ENCODE results near the gene CFAP54.
A peak's percentile ranks its signal among the peaks of the same experiment; 100 is the strongest.

The CFAP54 gene

DNA sequence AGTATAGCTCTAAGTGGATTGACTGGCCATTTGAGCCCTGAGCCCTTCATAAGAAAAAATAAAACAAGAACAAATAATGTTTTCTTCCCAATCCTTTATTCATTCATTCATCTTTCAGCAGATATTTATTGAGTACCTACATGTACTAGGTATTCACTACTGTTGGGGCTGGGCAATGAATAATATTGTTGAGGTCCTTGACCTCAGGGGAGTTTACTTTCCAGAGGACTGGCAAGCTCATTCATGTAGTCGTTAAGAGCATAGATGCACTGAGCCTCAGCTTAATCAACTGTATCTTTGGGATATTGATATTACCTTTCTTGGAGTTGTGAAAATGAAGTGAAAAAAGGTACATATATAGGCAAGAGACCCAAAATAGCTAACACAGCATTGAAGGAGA, 7.6 kb downstream of the CFAP54 start:
- Histone ChIP-seq H3K36me3 (ENCODE audit: control insufficient read depth in 2 of 2, insufficient read depth in 2 of 2, low read length in 2 of 2) (no peaks in the 10 kb centered on the region), H3K4me1 (ENCODE audit: control insufficient read depth in 2 of 2, insufficient read depth in 2 of 2, low read length in 2 of 2) (no peaks in the 10 kb centered on the region), H3K9me3 (ENCODE audit: control insufficient read depth in 2 of 2, low read length in 2 of 2) (no peaks in the 10 kb centered on the region), H3K27me3 (ENCODE audit: control insufficient read depth in 2 of 2, insufficient read depth in 2 of 2, low read length in 2 of 2) (no peaks in the 10 kb centered on the region), H3K9ac (ENCODE audit: low read depth in 1 of 2, low read length in 2 of 2) (no peak overlapping the region), H3K4me3 (ENCODE audit: low read length in 2 of 2) (no peak overlapping the region), H3K27ac (ENCODE audit: low read depth in 2 of 2, low read length in 2 of 2) (no peak overlapping the region)

DNA sequence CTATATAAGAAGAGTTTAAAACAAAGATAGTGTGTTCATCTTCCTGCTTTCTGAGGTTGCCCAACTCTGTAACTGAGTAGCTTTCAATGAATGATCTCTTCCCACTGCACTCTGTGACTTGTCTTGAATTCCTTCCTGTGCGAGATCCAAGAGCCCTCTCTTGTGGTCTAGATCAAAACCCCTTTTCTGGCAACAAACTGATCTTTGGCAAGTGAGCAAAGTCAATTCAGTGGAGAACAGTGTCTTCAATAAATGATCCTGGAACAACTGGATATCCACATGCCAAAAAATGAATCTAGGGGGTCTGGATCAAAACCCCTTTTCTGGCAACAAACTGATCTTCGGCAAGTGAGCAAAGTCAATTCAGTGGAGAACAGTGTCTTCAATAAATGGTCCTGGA, 8.5 kb downstream of the CFAP54 start:
- no peaks in the 10 kb centered on the region for H3K27me3 ChIP-seq (ENCODE audit: control insufficient read depth in 2 of 2, insufficient read depth in 2 of 2, low read length in 2 of 2)
- no peaks in the 10 kb centered on the region for H3K9me3 ChIP-seq (ENCODE audit: control insufficient read depth in 2 of 2, low read length in 2 of 2)
- H3K27ac ChIP-seq (ENCODE audit: low read depth in 2 of 2, low read length in 2 of 2), result no peak overlapping the region
- no peaks in the 10 kb centered on the region for H3K4me1 ChIP-seq (ENCODE audit: control insufficient read depth in 2 of 2, insufficient read depth in 2 of 2, low read length in 2 of 2)
- H3K9ac ChIP-seq (ENCODE audit: low read depth in 1 of 2, low read length in 2 of 2), result no peak overlapping the region
- H3K36me3 ChIP-seq (ENCODE audit: control insufficient read depth in 2 of 2, insufficient read depth in 2 of 2, low read length in 2 of 2), result no peaks in the 10 kb centered on the region
- H3K4me3 ChIP-seq (ENCODE audit: low read length in 2 of 2), result no peak overlapping the region

DNA sequence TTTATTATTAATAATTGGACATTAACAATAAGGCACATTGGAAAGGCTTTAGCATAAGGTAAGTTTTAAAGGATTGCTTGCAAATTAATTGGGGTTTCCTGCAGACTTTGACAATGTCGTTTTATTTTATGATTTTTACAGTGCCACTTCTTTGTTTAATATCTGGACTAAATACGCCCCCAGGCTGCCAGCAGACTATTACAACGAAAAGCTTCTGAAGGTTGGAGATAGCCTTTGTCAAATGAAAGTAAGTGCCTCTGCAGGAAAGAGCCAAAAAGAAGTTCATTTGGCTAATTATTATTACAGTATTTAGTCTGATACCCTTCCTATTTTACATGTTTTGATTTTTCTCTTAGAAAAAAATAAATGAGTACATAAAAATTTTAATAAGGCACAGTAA, 11.3 kb downstream of the CFAP54 start:
- Histone ChIP-seq H3K4me3 (ENCODE audit: low read length in 2 of 2) (no peak overlapping the region), H3K27ac (ENCODE audit: low read depth in 2 of 2, low read length in 2 of 2) (no peak overlapping the region)

DNA sequence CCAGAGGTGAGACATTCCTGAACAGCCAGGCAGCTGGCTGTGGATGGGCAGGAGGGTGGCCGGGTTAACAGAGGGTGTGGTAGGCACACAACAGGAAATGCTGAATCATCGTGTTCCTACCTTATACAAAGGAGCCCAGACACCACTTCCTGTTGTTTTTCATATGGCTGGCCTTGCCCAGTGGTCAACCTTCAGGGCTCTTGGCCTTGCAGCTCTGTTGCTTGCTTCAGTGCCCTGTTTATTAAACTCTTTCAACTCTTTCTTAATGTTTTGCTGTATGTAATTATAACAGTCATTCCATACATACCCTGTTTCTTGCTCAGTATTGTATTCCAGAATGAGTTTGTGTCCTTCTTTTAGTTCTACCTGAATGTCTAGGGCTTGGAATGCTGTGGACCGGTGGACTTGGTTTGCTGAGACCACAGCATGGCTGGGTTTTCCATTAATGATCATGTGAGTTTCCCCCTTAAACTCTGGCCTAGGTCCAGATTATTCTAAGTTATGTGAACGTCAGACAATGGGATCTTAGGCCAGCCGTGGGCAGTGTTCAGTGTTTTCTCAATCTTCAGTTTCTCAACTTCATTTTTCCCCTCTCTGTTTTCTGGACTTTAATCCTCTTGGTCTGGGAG, 11.9 kb downstream of the CFAP54 start:
- Histone ChIP-seq H3K27me3 (ENCODE audit: control insufficient read depth in 2 of 2, insufficient read depth in 2 of 2, low read length in 2 of 2) (no peaks in the 10 kb centered on the region), H3K9me3 (ENCODE audit: control insufficient read depth in 2 of 2, low read length in 2 of 2) (no peaks in the 10 kb centered on the region), H3K4me3 (ENCODE audit: low read length in 2 of 2) (no peak overlapping the region), H3K27ac (ENCODE audit: low read depth in 2 of 2, low read length in 2 of 2) (peak overlapping the region; percentile 23 to 44), H3K4me1 (ENCODE audit: control insufficient read depth in 2 of 2, insufficient read depth in 2 of 2, low read length in 2 of 2) (no peaks in the 10 kb centered on the region), H3K36me3 (ENCODE audit: control insufficient read depth in 2 of 2, insufficient read depth in 2 of 2, low read length in 2 of 2) (no peaks in the 10 kb centered on the region), H3K9ac (ENCODE audit: low read depth in 1 of 2, low read length in 2 of 2) (no peak overlapping the region)

More for the DNA sequence above, 11.3 kb downstream of the CFAP54 start:
- no peaks in the 10 kb centered on the region for H3K9me3 ChIP-seq (ENCODE audit: control insufficient read depth in 2 of 2, low read length in 2 of 2)
- no peaks in the 10 kb centered on the region for H3K4me1 ChIP-seq (ENCODE audit: control insufficient read depth in 2 of 2, insufficient read depth in 2 of 2, low read length in 2 of 2)
- H3K36me3 ChIP-seq (ENCODE audit: control insufficient read depth in 2 of 2, insufficient read depth in 2 of 2, low read length in 2 of 2), result no peaks in the 10 kb centered on the region
- no peak overlapping the region for H3K9ac ChIP-seq (ENCODE audit: low read depth in 1 of 2, low read length in 2 of 2)
- H3K27me3 ChIP-seq (ENCODE audit: control insufficient read depth in 2 of 2, insufficient read depth in 2 of 2, low read length in 2 of 2), result no peaks in the 10 kb centered on the region

DNA sequence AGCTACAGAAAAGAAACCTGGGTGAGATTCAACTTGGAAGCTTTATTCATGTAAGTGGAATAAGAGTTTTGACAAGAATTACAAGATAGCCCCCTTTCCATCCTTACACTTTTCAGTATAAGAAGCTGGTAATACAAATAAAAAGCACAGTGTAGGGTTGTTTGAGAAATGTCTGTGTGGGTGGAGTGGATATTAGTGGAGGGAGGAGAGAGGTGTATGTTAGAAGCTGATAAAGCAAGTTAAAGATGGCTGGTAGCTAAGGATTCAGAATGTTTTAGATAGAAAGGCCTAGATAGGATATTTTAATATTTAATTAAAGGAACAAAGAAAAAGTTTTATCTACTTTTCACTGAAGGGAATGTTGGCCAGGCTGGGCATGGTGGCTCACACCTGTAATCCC, 12.5 kb downstream of the CFAP54 start:
- Histone ChIP-seq H3K9me3 (ENCODE audit: control insufficient read depth in 2 of 2, low read length in 2 of 2) (no peaks in the 10 kb centered on the region), H3K27me3 (ENCODE audit: control insufficient read depth in 2 of 2, insufficient read depth in 2 of 2, low read length in 2 of 2) (no peaks in the 10 kb centered on the region), H3K27ac (ENCODE audit: low read depth in 2 of 2, low read length in 2 of 2) (peak overlapping the region; percentile 23 to 44), H3K36me3 (ENCODE audit: control insufficient read depth in 2 of 2, insufficient read depth in 2 of 2, low read length in 2 of 2) (no peaks in the 10 kb centered on the region), H3K4me3 (ENCODE audit: low read length in 2 of 2) (no peak overlapping the region), H3K9ac (ENCODE audit: low read depth in 1 of 2, low read length in 2 of 2) (no peak overlapping the region), H3K4me1 (ENCODE audit: control insufficient read depth in 2 of 2, insufficient read depth in 2 of 2, low read length in 2 of 2) (no peaks in the 10 kb centered on the region)

DNA sequence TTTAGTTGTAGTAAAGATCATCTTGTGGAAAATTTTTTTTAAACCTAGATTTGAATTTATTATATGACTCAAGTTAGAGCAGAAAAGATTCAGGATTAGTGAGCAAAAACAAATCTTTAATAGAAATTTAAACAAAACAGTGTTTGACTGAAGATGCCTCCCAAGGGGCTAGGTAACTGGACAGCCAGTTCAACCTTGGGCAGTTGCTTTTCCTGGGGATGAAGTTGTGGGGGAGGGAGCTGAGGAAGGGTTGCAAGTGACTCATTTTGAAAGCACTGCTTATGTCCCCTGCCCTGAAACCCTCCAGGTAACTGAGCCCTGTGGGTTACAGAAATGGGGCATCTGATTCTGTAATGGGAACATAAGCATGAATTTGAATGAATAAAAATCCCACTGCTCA, 13.1 kb downstream of the CFAP54 start:
- H3K36me3 ChIP-seq (ENCODE audit: control insufficient read depth in 2 of 2, insufficient read depth in 2 of 2, low read length in 2 of 2), result no peaks in the 10 kb centered on the region
- no peaks in the 10 kb centered on the region for H3K27me3 ChIP-seq (ENCODE audit: control insufficient read depth in 2 of 2, insufficient read depth in 2 of 2, low read length in 2 of 2)
- no peaks in the 10 kb centered on the region for H3K4me1 ChIP-seq (ENCODE audit: control insufficient read depth in 2 of 2, insufficient read depth in 2 of 2, low read length in 2 of 2)
- no peak overlapping the region for H3K4me3 ChIP-seq (ENCODE audit: low read length in 2 of 2)
- H3K9me3 ChIP-seq (ENCODE audit: control insufficient read depth in 2 of 2, low read length in 2 of 2), result no peaks in the 10 kb centered on the region
- H3K9ac ChIP-seq (ENCODE audit: low read depth in 1 of 2, low read length in 2 of 2), result no peak overlapping the region
- H3K27ac ChIP-seq (ENCODE audit: low read depth in 2 of 2, low read length in 2 of 2), result peak overlapping the region in 1 of 2 donors; percentile 28

DNA sequence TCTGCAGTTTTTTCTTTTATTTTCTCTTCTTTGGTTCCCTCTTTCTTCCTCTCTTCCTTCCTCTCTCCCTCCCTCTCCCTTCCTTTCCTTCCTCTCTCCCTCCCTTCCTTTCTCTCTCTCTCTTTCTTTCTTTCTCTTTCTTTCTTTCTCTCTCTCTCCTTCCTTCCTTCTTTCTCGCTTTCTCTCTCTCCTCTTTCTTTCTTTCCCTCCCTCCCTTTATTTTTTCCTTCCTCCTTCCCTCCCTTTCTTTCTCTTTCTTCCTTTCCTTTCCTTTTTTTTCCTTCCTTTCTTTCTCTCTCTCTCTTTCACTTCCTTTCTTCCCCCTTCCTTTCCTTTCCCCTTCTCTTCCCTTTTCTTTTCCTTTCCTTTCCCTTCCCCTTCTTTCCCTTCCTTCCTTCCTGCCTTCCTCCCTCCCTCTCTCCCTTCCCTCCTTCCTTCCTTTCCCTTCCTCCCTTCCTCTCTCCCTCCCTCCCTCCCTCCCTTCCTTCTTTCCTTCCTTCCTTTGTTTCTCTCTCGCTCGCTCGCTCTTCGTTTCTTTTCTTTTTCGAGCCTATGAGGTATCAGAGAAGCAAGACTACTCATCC, 13.7 kb downstream of the CFAP54 start:
- H3K27ac ChIP-seq (ENCODE audit: low read depth in 2 of 2, low read length in 2 of 2), result peak overlapping the region in 1 of 2 donors; percentile 28
- no peaks in the 10 kb centered on the region for H3K4me1 ChIP-seq (ENCODE audit: control insufficient read depth in 2 of 2, insufficient read depth in 2 of 2, low read length in 2 of 2)
- H3K9me3 ChIP-seq (ENCODE audit: control insufficient read depth in 2 of 2, low read length in 2 of 2), result no peaks in the 10 kb centered on the region
- no peaks in the 10 kb centered on the region for H3K36me3 ChIP-seq (ENCODE audit: control insufficient read depth in 2 of 2, insufficient read depth in 2 of 2, low read length in 2 of 2)
- no peak overlapping the region for H3K9ac ChIP-seq (ENCODE audit: low read depth in 1 of 2, low read length in 2 of 2)
- no peaks in the 10 kb centered on the region for H3K27me3 ChIP-seq (ENCODE audit: control insufficient read depth in 2 of 2, insufficient read depth in 2 of 2, low read length in 2 of 2)
- no peak overlapping the region for H3K4me3 ChIP-seq (ENCODE audit: low read length in 2 of 2)

DNA sequence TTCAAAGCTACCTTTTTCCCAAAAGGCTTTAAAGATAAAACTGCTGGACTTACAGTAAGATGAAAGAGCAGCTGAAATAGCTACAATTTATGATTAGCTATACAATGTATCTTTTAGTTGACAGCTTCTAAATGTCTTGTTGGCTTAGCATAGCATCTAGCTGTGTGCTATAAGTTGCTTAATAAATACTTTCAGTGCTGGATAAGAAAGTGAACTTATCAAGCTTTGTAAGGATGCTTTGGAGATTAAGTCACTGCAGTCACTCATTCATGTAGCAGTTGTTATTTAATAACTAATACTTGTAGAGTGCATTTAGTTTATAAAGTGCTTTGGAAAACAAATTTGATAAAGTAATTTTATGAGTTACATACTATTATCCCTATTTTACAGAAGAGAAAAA, 14.6 kb downstream of the CFAP54 start:
- Histone ChIP-seq H3K4me3 (ENCODE audit: low read length in 2 of 2) (no peak overlapping the region), H3K27ac (ENCODE audit: low read depth in 2 of 2, low read length in 2 of 2) (no peak overlapping the region), H3K36me3 (ENCODE audit: control insufficient read depth in 2 of 2, insufficient read depth in 2 of 2, low read length in 2 of 2) (no peaks in the 10 kb centered on the region), H3K9me3 (ENCODE audit: control insufficient read depth in 2 of 2, low read length in 2 of 2) (no peaks in the 10 kb centered on the region), H3K9ac (ENCODE audit: low read depth in 1 of 2, low read length in 2 of 2) (no peak overlapping the region), H3K27me3 (ENCODE audit: control insufficient read depth in 2 of 2, insufficient read depth in 2 of 2, low read length in 2 of 2) (no peaks in the 10 kb centered on the region), H3K4me1 (ENCODE audit: control insufficient read depth in 2 of 2, insufficient read depth in 2 of 2, low read length in 2 of 2) (no peaks in the 10 kb centered on the region)

DNA sequence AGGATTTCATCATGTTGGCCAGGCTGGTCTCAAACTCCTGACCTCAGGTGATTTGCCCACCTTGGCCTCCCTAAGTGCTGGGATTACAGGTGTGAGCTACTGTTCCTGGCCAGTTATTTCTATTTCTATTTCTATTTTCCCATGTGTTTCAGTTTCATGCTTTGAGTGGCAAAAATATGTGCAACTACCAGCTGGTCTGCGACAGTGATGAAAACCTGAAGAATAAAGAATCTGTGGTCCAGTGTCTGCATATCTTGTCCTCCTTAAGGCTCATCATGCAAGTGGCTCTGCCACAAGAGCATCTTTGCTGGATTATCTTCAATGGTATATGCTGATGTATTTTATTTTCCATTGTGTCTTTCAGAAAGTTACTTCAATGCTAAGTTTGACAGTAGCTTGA, 17.4 kb downstream of the CFAP54 start:
- no peak overlapping the region for H3K4me3 ChIP-seq (ENCODE audit: low read length in 2 of 2)
- H3K9me3 ChIP-seq (ENCODE audit: control insufficient read depth in 2 of 2, low read length in 2 of 2), result no peaks in the 10 kb centered on the region
- no peak overlapping the region for H3K9ac ChIP-seq (ENCODE audit: low read depth in 1 of 2, low read length in 2 of 2)
- no peaks in the 10 kb centered on the region for H3K27me3 ChIP-seq (ENCODE audit: control insufficient read depth in 2 of 2, insufficient read depth in 2 of 2, low read length in 2 of 2)
- no peaks in the 10 kb centered on the region for H3K4me1 ChIP-seq (ENCODE audit: control insufficient read depth in 2 of 2, insufficient read depth in 2 of 2, low read length in 2 of 2)
- no peaks in the 10 kb centered on the region for H3K36me3 ChIP-seq (ENCODE audit: control insufficient read depth in 2 of 2, insufficient read depth in 2 of 2, low read length in 2 of 2)
- H3K27ac ChIP-seq (ENCODE audit: low read depth in 2 of 2, low read length in 2 of 2), result no peak overlapping the region

DNA sequence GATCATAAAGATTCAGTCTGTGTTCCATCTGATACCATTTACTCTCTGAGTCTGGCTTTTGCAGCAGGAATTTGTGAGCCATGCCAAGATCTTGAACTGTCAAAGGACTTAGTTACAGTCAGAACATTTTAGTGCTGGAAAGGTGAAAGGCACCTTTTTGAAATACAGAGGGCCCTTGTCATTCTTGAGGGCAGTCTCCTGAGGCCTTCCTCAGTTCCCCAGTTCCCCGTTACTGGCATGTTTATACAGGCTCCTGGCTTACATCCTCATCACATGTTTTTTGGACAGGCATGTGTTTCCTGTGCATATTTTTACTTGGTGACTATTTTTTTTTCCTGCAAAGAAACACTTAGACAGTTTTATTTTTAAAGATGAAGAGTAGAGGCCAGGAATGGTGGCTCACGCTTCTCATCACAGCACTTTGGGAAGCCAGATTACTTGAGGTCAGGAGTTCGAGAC, 21.0 kb downstream of the CFAP54 start:
- no peak overlapping the region for H3K27ac ChIP-seq (ENCODE audit: low read depth in 2 of 2, low read length in 2 of 2)
- no peaks in the 10 kb centered on the region for H3K9me3 ChIP-seq (ENCODE audit: control insufficient read depth in 2 of 2, low read length in 2 of 2)
- H3K4me1 ChIP-seq (ENCODE audit: control insufficient read depth in 2 of 2, insufficient read depth in 2 of 2, low read length in 2 of 2), result no peaks in the 10 kb centered on the region
- no peaks in the 10 kb centered on the region for H3K27me3 ChIP-seq (ENCODE audit: control insufficient read depth in 2 of 2, insufficient read depth in 2 of 2, low read length in 2 of 2)
- no peak overlapping the region for H3K9ac ChIP-seq (ENCODE audit: low read depth in 1 of 2, low read length in 2 of 2)
- no peak overlapping the region for H3K4me3 ChIP-seq (ENCODE audit: low read length in 2 of 2)
- no peaks in the 10 kb centered on the region for H3K36me3 ChIP-seq (ENCODE audit: control insufficient read depth in 2 of 2, insufficient read depth in 2 of 2, low read length in 2 of 2)

All from mucosa of rectum (tissue), 2 donors.